Body of pancreas (tissue), 4 donors: Measurements from ENCODE around the gene ARHGEF40. TPM values are rescaled to one million over a fixed set of nuclear protein-coding genes. Genes with fewer than 3 reads are reported as not detected.

Experiments used
- ATAC-seq: fragments of 150-250 bp; one replicate; pipeline ENCODE4 v1.9.1; 2016
- DNase-seq, 4 donors: peaks; one replicate each; pipeline ENCODE4 v3.0.0-alpha.2; 2019
- H3K27ac ChIP-seq, 4 donors: fragments of 200-600 bp; sonication (generic); 1 replicate in 3 of 4; 2 replicates in 1 of 4; pipeline versions ENCODE4 v1.5.1 to v1.6.1; 2016 to 2019; ENCODE audit warnings: mild to moderate bottlenecking in 1 of 4, mixed read lengths in 1 of 4, moderate library complexity in 1 of 4
- H3K27me3 ChIP-seq, 2 donors: fragments of 200-600 bp; sonication (generic); one replicate each; pipeline ENCODE4 v1.6.0; 2016; ENCODE audit warnings: mild to moderate bottlenecking in 1 of 2
- H3K36me3 ChIP-seq, 2 donors: fragments of 200-600 bp; sonication (generic); replicated peaks in 1 of 2; 2 replicates each; pipeline ENCODE4 v1.5.1; 2016; ENCODE audit warnings: low read depth in 2 of 2; ENCODE audit not compliant: insufficient read depth in 1 of 2
- H3K4me1 ChIP-seq: fragments of 200-600 bp; sonication (generic); one replicate; pipeline ENCODE4 v1.6.0; 2016
- H3K4me3 ChIP-seq, 2 donors: fragments of 200-600 bp; sonication (generic); 1 replicate in 1 of 2; 2 replicates in 1 of 2; pipeline ENCODE4 v1.5.1; 2016 to 2019
- H3K9me3 ChIP-seq, 3 donors: fragments of 200-600 bp; sonication (generic); 1 replicate in 2 of 3; 2 replicates in 1 of 3; pipeline ENCODE4 v1.5.1; 2016
- POLR2A ChIP-seq, 3 donors: fragments of 450-650 bp; IDR thresholded peaks; one replicate each; pipeline ENCODE4 v1.6.1; 2016; ENCODE audit warnings: antibody characterized with exemption in 3 of 3, mild to moderate bottlenecking in 2 of 3
- WGBS, 2 donors: methylation state at CpG; one replicate each; pipeline ENCODE4 v1.1.5; 2017; 5-methylcytosine and 5-hydroxymethylcytosine counted together
- intact Hi-C: fragments of 100-400 bp; cut with DNase I; formaldehyde crosslinking; loops from one replicate; pipeline ENCODE4 v1.15.1; 2023
- total RNA-seq, 2 donors: library from RNA; depleted of rRNA; stranded (reverse); fragments of >200 nt; gene quantifications; one replicate each; pipeline ENCODE4 v1.1.0, GENCODE V29; 2016
- TF ChIP-seq, protein P1 (sequence below), 7 experiments: fragments of 450-650 bp in 4 of 7; fragments of 200-600 bp in 3 of 7; sonication (generic) in 3 of 7; IDR thresholded peaks; one replicate each; pipeline ENCODE4 v1.5.1; 2016 to 2019; ENCODE audit warnings: antibody characterized with exemption in 7 of 7

ARHGEF40 gene
- total RNA-seq, 2 donors from 2014 or later = 58.4 to 142 TPM

DNA sequence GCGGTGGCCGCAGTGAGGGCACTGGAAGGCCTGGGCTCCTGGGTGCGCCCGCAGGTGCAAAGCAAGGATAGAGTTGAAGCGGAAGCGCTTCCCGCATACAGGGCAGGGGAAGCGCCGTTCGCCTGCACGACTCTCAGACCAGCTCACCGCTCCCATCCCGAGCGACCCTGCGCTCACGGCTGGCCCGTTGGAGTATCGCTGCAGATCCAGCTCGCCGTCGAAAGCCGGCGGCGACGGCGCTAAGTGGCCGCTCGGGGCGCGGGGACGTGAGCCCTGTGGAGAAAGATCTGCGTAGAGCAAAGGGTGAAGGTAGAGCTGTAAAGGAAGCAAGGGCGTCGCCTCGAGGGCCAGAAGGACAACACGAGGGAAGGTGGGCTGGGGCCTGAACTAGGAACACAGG lies 22.9 kb downstream of the ARHGEF40 start:
- WGBS, 2 donors = 75 to 82% methylated on average over 35 to 36 of the region's 36 CpGs
- peaks cover 0 to 2% of the 10 kb centered on the region in 2 donors for H3K36me3 ChIP-seq
- intact Hi-C loops = no loop called here
- no peak for ATAC-seq
- H3K4me3 ChIP-seq = no peak overlapping the region
- H3K4me1 ChIP-seq = peaks cover 23% of the 10 kb centered on the region
- no peak for DNase-seq
- no peaks in the 10 kb centered on the region for H3K27me3 ChIP-seq
- no peaks in the 10 kb centered on the region for H3K9me3 ChIP-seq
- TF ChIP-seq, protein P1, sequence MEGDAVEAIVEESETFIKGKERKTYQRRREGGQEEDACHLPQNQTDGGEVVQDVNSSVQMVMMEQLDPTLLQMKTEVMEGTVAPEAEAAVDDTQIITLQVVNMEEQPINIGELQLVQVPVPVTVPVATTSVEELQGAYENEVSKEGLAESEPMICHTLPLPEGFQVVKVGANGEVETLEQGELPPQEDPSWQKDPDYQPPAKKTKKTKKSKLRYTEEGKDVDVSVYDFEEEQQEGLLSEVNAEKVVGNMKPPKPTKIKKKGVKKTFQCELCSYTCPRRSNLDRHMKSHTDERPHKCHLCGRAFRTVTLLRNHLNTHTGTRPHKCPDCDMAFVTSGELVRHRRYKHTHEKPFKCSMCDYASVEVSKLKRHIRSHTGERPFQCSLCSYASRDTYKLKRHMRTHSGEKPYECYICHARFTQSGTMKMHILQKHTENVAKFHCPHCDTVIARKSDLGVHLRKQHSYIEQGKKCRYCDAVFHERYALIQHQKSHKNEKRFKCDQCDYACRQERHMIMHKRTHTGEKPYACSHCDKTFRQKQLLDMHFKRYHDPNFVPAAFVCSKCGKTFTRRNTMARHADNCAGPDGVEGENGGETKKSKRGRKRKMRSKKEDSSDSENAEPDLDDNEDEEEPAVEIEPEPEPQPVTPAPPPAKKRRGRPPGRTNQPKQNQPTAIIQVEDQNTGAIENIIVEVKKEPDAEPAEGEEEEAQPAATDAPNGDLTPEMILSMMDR (IDR thresholded peaks at IDR 0.05) = no peak
- no peak for TF ChIP-seq POLR2A (IDR thresholded peaks at IDR 0.05)
- H3K27ac ChIP-seq = no peak overlapping the region

DNA sequence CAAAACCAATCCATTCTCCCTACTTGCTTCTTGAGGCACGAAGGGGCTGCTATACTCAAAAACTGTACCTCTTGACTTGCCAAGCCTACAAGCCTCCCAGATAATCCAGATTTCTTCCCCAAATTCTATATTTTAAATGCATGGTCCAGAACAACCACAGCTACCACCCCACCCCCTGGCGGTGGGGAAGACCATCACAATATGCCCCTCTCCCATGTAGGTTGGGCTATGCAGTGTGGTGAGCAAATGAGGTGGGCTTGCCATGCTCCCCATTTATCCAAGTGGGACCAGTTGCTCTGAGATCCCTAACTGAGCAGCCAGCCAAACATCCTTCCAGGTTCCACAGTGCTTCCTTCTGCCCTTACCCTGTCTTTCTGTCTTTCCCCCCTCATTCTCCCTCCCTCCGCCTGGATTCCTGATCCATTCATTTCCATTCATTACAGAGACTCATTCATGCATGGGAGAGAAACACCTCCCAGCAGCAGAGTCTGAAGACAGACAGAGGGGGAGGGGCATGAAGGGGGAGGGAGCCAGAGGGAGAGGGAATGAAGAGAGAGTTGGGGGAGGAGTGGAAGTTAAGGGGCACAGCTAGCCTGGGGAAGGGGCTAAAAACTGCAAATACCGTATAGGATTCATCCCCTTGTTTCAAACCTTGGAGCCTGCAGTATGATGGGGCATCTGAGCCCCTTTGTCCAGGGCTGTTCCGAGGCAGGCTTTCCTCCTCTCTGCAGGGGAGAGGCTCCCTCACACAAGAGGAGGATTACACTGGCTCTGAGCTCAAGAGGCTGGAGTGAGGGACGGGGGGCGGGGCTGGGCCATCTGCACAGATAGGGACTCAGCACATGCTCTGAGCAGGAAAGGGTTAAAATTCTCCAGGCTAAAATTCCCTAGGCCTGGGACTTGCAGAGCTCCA lies 23.9 kb downstream of the ARHGEF40 start:
- Histone ChIP-seq H3K36me3 (no peaks in the 10 kb centered on the region), H3K4me3 (no peak overlapping the region), H3K4me1 (peaks cover 26% of the 10 kb centered on the region), H3K27ac (peak overlapping the region in 1 of 4 donors; percentile 8), H3K9me3 (no peaks in the 10 kb centered on the region), H3K27me3 (no peaks in the 10 kb centered on the region)
- DNase-seq (no peak), ATAC-seq (no peak)
- 63 to 65% methylated on average over 7 of the region's 7 CpGs for WGBS, 2 donors
- intact Hi-C loops = no loop called here
- TF ChIP-seq, protein P1 (IDR thresholded peaks at IDR 0.05) = no peak
- no peak for TF ChIP-seq POLR2A (IDR thresholded peaks at IDR 0.05)

DNA sequence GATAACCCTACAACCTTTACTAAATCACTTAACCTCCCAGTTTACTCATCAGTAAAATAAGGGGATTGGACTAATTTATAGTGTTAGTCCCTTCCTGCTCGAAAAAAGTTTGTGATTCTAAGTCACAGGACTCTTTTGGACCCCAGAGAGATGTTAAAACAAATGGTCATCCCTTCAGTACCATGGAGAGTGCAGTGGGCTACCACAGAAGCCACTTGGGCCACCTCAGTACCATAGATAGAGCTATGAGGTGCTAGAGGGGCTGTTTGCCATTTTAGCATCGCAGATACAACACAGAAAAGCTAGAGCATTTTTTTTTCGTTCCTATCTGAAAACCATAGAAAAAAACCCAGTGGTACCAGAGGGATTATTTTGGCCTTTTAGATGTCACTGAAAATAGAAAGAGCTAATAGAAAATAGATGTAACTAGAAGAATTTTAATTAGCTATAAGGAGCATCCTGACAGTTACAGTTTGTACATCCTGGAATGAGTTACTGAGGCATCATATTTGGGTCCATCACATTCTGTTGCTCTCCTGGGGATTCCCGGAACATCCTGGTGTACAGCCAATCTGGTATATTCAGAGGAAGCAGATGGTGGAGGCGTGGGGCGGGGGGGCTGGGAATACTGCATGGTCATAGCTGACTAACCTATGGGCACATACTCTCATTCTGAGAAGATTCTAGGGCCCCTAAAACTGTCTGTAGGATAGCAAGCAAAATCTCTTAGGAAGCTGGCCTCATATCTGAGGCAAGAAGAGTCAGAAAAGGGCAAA lies 25.5 kb downstream of the ARHGEF40 start:
- Histone ChIP-seq H3K9me3 (no peaks in the 10 kb centered on the region), H3K27me3 (no peaks in the 10 kb centered on the region), H3K27ac (peak overlapping the region in 2 of 4 donors; percentile 9 to 86), H3K36me3 (no peaks in the 10 kb centered on the region), H3K4me3 (no peak overlapping the region), H3K4me1 (peaks cover 37% of the 10 kb centered on the region)
- no peak for ATAC-seq
- 70 to 71% methylated on average over 6 of the region's 6 CpGs for WGBS, 2 donors
- intact Hi-C loops = no loop called here
- TF ChIP-seq, protein P1 (IDR thresholded peaks at IDR 0.05) = no peak
- no peak for TF ChIP-seq POLR2A (IDR thresholded peaks at IDR 0.05)
- DNase-seq = no peak

DNA sequence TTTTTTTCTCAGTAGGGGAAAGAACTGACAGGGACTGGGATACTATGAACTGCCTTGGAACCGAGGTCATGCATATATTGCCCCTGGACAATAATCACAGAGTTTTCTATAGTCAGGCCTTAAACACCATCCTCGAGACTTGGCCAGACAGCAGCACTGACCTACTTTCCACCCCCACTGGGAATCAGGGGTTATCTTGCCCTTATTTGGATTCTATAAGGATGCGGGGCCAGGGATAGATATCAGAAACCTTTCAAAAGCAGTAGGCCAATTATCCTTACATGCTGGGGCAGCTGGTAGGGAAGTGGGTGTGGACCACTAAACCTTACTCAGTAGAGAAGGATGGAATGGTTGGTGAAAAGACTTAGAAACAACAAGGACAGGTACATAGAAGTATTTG lies 26.3 kb downstream of the ARHGEF40 start:
- Histone ChIP-seq H3K36me3 (no peaks in the 10 kb centered on the region), H3K4me1 (peaks cover 37% of the 10 kb centered on the region), H3K9me3 (no peaks in the 10 kb centered on the region), H3K4me3 (no peak overlapping the region), H3K27ac (peak overlapping the region in 3 of 4 donors; percentile 72 to 92 (median 86)), H3K27me3 (no peaks in the 10 kb centered on the region)
- no peak for TF ChIP-seq POLR2A (IDR thresholded peaks at IDR 0.05)
- TF ChIP-seq, protein P1 (IDR thresholded peaks at IDR 0.05) = no peak
- no peak for DNase-seq
- whole genome bisulfite sequencing, 2 donors = 51 to 69% methylated on average over 3 of the region's 3 CpGs
- ATAC-seq = no peak
- intact Hi-C loops = no loop called here
